HepG2 (cell line): ENCODE measurements around the gene OR2V2. TPM values are rescaled to one million over a fixed set of nuclear protein-coding genes. Genes with fewer than 3 reads are reported as not detected.

ENCODE experiments used
- AHR ChIP-seq: IDR thresholded peaks from 2 replicates; pipeline ENCODE4 v1.6.1; 2018; ENCODE audit warnings: missing genetic modification reagents, missing compliant biosample characterization
- ATF1 ChIP-seq: IDR thresholded peaks from 2 replicates; pipeline ENCODE4 v1.6.1; 2016; ENCODE audit warnings: mild to moderate bottlenecking, control low read depth
- EED ChIP-seq: sonication (generic); formaldehyde crosslinking; IDR thresholded peaks from 2 replicates; pipeline ENCODE4 v1.5.0; 2020; ENCODE audit warnings: mild to moderate bottlenecking, missing genetic modification reagents
- FOXP1 ChIP-seq, 2 experiments: fragments of 450-650 bp in 1 of 2; IDR thresholded peaks; 2 replicates each; pipeline ENCODE4 v1.6.1; 2017 to 2018; ENCODE audit warnings: antibody characterized with exemption in 1 of 2
- KLF16 ChIP-seq, 2 experiments: sonication (generic) in 1 of 2; formaldehyde crosslinking in 1 of 2; IDR thresholded peaks; 2 replicates each; pipeline versions ENCODE4 v1.6.1 to v1.8.0; 2016 to 2023; ENCODE audit warnings: missing genetic modification reagents in 2 of 2, missing compliant biosample characterization in 1 of 2
- REST ChIP-seq, 2 experiments: IDR thresholded peaks; 2 replicates each; pipeline ENCODE4 v1.6.1; 2011 to 2012; ENCODE audit warnings: low read length in 2 of 2, borderline replicate concordance in 1 of 2, low read depth in 1 of 2, mild to moderate bottlenecking in 1 of 2, moderate library complexity in 1 of 2
- RORA ChIP-seq: sonication (generic); formaldehyde crosslinking; IDR thresholded peaks from 2 replicates; pipeline ENCODE4 v1.5.0; 2020; ENCODE audit warnings: mild to moderate bottlenecking, missing genetic modification reagents, moderate library complexity
- TERF1 ChIP-seq: sonication (generic); formaldehyde crosslinking; IDR thresholded peaks from 2 replicates; pipeline ENCODE4 v1.8.0; 2022; ENCODE audit warnings: mild to moderate bottlenecking, missing genetic modification reagents, moderate library complexity
- TP53 ChIP-seq: sonication (generic); formaldehyde crosslinking; conservative IDR thresholded peaks from 2 replicates; pipeline ENCODE4 v1.4.0; 2020; ENCODE audit warnings: missing genetic modification reagents
- TRIM22 ChIP-seq: fragments of 450-650 bp; IDR thresholded peaks from 2 replicates; pipeline ENCODE4 v1.6.1; 2017
- ZBTB14 ChIP-seq: sonication (generic); formaldehyde crosslinking; IDR thresholded peaks from 2 replicates; pipeline ENCODE4 v1.4.0; 2020; ENCODE audit warnings: missing genetic modification reagents
- ZBTB37 ChIP-seq: sonication (generic); formaldehyde crosslinking; IDR thresholded peaks from 2 replicates; pipeline ENCODE4 v1.4.0; 2020; ENCODE audit warnings: mild to moderate bottlenecking, missing genetic modification reagents
- ZBTB46 ChIP-seq: sonication (generic); formaldehyde crosslinking; IDR thresholded peaks from 2 replicates; pipeline ENCODE4 v1.4.0; 2020; ENCODE audit warnings: mild to moderate bottlenecking, missing genetic modification reagents, borderline replicate concordance
- ZNF121 ChIP-seq: sonication (generic); formaldehyde crosslinking; IDR thresholded peaks from 2 replicates; pipeline ENCODE4 v1.5.0; 2020; ENCODE audit warnings: mild to moderate bottlenecking, missing genetic modification reagents
- ZNF138 ChIP-seq: sonication (generic); formaldehyde crosslinking; IDR thresholded peaks from 2 replicates; pipeline ENCODE4 v1.5.0; 2020; ENCODE audit warnings: mild to moderate bottlenecking, low read depth, missing genetic modification reagents
- ZNF207 ChIP-seq: fragments of 450-650 bp; IDR thresholded peaks from 2 replicates; pipeline ENCODE4 v1.6.1; 2016; ENCODE audit warnings: antibody characterized with exemption, borderline replicate concordance
- ZNF24 ChIP-seq: fragments of 450-650 bp; IDR thresholded peaks from 2 replicates; pipeline ENCODE4 v1.6.1; 2017; ENCODE audit warnings: antibody characterized with exemption, mild to moderate bottlenecking
- ZNF335 ChIP-seq: sonication (generic); formaldehyde crosslinking; IDR thresholded peaks from 2 replicates; pipeline ENCODE4 v1.4.0; 2020; ENCODE audit warnings: missing genetic modification reagents
- ZNF720 ChIP-seq: sonication (generic); formaldehyde crosslinking; IDR thresholded peaks from 2 replicates; pipeline ENCODE4 v1.4.0; 2020; ENCODE audit warnings: missing genetic modification reagents
- polyA plus RNA-seq, 8 experiments: library from polyadenylated mRNA; depleted of rRNA in 3 of 8; stranded (reverse) in 7 of 8; unstranded in 1 of 8; fragments of >200 nt; fragmentation: Illumina TruSeq in 4 of 8; extraction: Trizol in 4 of 8; gene quantifications; 2 replicates each; pipeline versions ENCODE4 v1.2.1 to v1.2.3, GENCODE V29; 2011 to 2016; ENCODE audit warnings: low read depth in 4 of 8, missing spikeins in 1 of 8, mixed read lengths in 1 of 8; ENCODE audit not compliant: insufficient read depth in 1 of 8
- total RNA-seq, 5 experiments: library from RNA; depleted of rRNA; stranded (reverse); fragments of >200 nt; fragmentation: Illumina TruSeq; extraction: Trizol; gene quantifications; 2 replicates each; pipeline ENCODE4 v1.2.3, GENCODE V29; 2016; ENCODE audit warnings: low read depth in 1 of 5

Gene OR2V2
- total and polyA plus RNA-seq, 2 of the 13 experiments (the other 11 are each of a cell fraction or from before 2014, with no cell fraction given) = not detected

GRCh38 chr5:181188700-181189362, 41.4 kb downstream of the OR2V2 start (continued):
- TF ChIP-seq TRIM22 (no peak), ZNF720 (CRISPR knock-in tag) (no peak), REST (IDR thresholded peaks at IDR 0.05; ENCODE audit: borderline replicate concordance in 1 of 2, low read depth in 1 of 2, low read length in 2 of 2) (no peak), ZNF207 (no peak), EED (CRISPR knock-in tag) (no peak), KLF16 (CRISPR knock-in tag; IDR thresholded peaks at IDR 0.05) (0 out of 4 replicates have a peak, but pooled peaks of 1 of the 2 experiments have one; percentile 54), TP53 (0 out of 2 replicates have a peak, but pooled peaks have one; percentile 26), ZBTB37 (CRISPR knock-in tag) (no peak), ZNF121 (no peak), FOXP1 (IDR thresholded peaks at IDR 0.05) (no peak), FOXP1 (CRISPR knock-in tag; IDR thresholded peaks at IDR 0.05) (no peak), ZNF24 (peak; percentile 97), ZBTB46 (no peak), ZBTB14 (CRISPR knock-in tag) (0 out of 2 replicates have a peak, but pooled peaks have one; percentile 19), ZNF335 (CRISPR knock-in tag) (no peak), ATF1 (CRISPR knock-in tag) (no peak), ZNF138 (CRISPR knock-in tag) (no peak), RORA (no peak; the same call in 1 of the 2 replicates), TERF1 (CRISPR knock-in tag) (no peak), AHR (CRISPR knock-in tag) (no peak)
